ENCODE data around the gene NAIF1.

Gene NAIF1

DNA sequence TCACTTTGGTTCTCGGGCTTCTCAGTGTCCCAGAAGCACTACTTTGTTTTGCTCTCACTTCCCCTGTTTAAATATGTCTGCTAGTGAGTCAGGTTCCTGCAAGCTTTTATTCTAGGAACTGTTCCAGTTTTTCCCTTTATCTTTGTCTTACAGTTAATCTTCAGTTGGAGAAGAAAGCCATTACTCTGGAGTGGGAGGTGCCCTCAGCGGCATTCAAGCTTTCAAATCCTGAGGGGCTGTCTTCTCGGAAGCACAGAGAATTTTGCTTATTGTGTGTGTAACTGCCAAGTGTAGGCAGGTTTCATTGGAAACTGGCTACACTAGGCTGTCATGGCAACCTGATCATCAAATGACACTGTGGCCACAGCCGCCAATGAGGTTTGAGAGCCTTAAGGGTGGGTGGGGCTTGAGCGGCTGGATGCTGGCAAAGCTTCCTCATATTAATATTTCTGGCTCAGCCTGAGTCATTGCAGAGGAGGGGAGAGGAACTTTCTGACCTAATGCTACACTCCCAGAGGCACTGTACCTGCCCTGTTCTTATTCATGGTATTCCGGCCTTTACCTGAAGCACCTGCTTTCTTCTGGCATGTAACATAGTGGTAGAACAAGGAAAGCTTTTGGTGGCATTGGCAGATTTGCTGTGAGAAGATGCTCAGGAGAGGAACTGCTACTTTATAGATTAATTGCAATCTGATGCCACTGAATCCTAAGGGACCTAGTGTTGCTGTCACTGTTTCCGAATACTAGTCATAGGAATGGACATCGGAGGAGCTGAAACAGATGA lies 27.2 kb upstream of the NAIF1 start:
- no peak for TF ChIP-seq CTCF (IDR thresholded peaks at IDR 0.05; ENCODE audit: poor library complexity, severe bottlenecking)
- H3K4me3 ChIP-seq (ENCODE audit: severe bottlenecking), result no peak overlapping the region
- ATAC-seq (ENCODE audit: low read depth) (peak; percentile 82), DNase-seq (ENCODE audit: low spot score) (peak; percentile 93)
- no peaks in the 10 kb centered on the region; the same call in 1 of the 2 replicates for H3K36me3 ChIP-seq (ENCODE audit: low read depth)
- H3K9me3 ChIP-seq (ENCODE audit: severe bottlenecking), result no peaks in the 10 kb centered on the region
- H3K27ac ChIP-seq (ENCODE audit: poor library complexity, severe bottlenecking), result peak overlapping the region; percentile 59
- H3K4me1 ChIP-seq (ENCODE audit: insufficient read depth, poor library complexity, severe bottlenecking), result peaks cover 20% of the 10 kb centered on the region
- H3K27me3 ChIP-seq (ENCODE audit: insufficient read depth, poor library complexity, severe bottlenecking), result no peaks in the 10 kb centered on the region

DNA sequence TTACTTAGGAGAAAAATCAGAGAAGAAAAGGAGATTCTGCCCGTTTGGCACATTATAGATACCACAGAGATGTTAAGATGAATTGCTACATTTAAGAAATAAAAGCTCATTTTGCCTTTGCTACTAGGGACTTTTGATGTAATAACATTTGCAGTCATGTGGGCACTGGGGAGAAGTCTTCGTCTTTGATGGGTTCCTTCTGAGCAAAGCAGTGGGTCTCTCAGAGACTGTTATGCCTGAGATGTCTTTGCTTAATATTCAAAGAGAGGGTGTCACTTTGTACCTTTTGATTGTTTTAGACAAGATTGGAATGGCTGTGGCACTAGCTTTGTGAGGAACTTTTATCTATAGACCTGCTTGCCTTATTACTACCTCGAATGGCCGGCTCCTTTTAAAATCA lies 25.9 kb upstream of the NAIF1 start:
- no peaks in the 10 kb centered on the region for H3K9me3 ChIP-seq (ENCODE audit: severe bottlenecking)

GRCh38 chr9:128092199-128092977 lies 25.3 kb upstream of the NAIF1 start:
- Histone ChIP-seq H3K27me3 (ENCODE audit: insufficient read depth, poor library complexity, severe bottlenecking) (no peaks in the 10 kb centered on the region), H3K9me3 (ENCODE audit: severe bottlenecking) (no peaks in the 10 kb centered on the region), H3K36me3 (ENCODE audit: low read depth) (no peaks in the 10 kb centered on the region), H3K4me3 (ENCODE audit: severe bottlenecking) (no peak overlapping the region), H3K27ac (ENCODE audit: poor library complexity, severe bottlenecking) (no peak overlapping the region), H3K4me1 (ENCODE audit: insufficient read depth, poor library complexity, severe bottlenecking) (peaks cover 14% of the 10 kb centered on the region)
- no peak for TF ChIP-seq CTCF (IDR thresholded peaks at IDR 0.05; ENCODE audit: poor library complexity, severe bottlenecking)
- no peak for ATAC-seq (ENCODE audit: low read depth)
- DNase-seq (ENCODE audit: low spot score), result no peak

More for the DNA sequence above, 25.9 kb upstream of the NAIF1 start:
- DNase-seq (ENCODE audit: low spot score), result no peak
- Histone ChIP-seq H3K36me3 (ENCODE audit: low read depth) (no peaks in the 10 kb centered on the region), H3K27me3 (ENCODE audit: insufficient read depth, poor library complexity, severe bottlenecking) (no peaks in the 10 kb centered on the region), H3K27ac (ENCODE audit: poor library complexity, severe bottlenecking) (peak overlapping the region; percentile 59), H3K4me3 (ENCODE audit: severe bottlenecking) (no peak overlapping the region), H3K4me1 (ENCODE audit: insufficient read depth, poor library complexity, severe bottlenecking) (peaks cover 17% of the 10 kb centered on the region)
- no peak for ATAC-seq (ENCODE audit: low read depth)
- no peak for TF ChIP-seq CTCF (IDR thresholded peaks at IDR 0.05; ENCODE audit: poor library complexity, severe bottlenecking)

DNA sequence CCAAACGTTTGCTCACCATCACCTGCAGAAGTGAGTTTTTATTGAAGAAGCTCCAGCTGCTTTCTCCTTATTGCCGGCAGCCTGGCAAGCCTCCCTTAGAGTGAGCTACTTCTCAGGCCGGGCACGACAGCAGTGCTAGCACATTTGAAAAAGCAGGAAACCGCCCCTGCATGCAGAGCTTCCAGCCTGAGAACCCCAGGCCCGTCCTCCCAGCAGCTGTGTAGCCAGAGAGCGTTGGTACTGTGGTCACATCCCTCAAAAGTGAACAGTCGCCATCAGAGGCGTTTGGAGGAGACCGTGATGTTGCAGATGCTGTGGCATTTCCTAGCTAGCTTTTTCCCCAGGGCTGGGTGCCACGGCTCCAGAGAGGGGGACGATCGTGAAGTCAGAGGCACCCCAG lies 24.5 kb upstream of the NAIF1 start:
- H3K9me3 ChIP-seq (ENCODE audit: severe bottlenecking), result no peaks in the 10 kb centered on the region
- H3K4me3 ChIP-seq (ENCODE audit: severe bottlenecking), result no peak overlapping the region
- H3K36me3 ChIP-seq (ENCODE audit: low read depth), result no peaks in the 10 kb centered on the region
- no peak overlapping the region for H3K27ac ChIP-seq (ENCODE audit: poor library complexity, severe bottlenecking)
- H3K4me1 ChIP-seq (ENCODE audit: insufficient read depth, poor library complexity, severe bottlenecking), result peaks cover 14% of the 10 kb centered on the region
- no peaks in the 10 kb centered on the region for H3K27me3 ChIP-seq (ENCODE audit: insufficient read depth, poor library complexity, severe bottlenecking)
- no peak for ATAC-seq (ENCODE audit: low read depth)
- no peak for TF ChIP-seq CTCF (IDR thresholded peaks at IDR 0.05; ENCODE audit: poor library complexity, severe bottlenecking)
- DNase-seq (ENCODE audit: low spot score), result no peak

All from RWPE2 (cell line).